H1 (cell line): ENCODE data around the gene TBX5. TPM values are rescaled to one million over a fixed set of nuclear protein-coding genes. Genes with fewer than 3 reads are reported as not detected.

Experiments
- CBX8 ChIP-seq: fragments of 300-800, 300-1000 bp; sonication (generic); IDR thresholded peaks from 2 replicates; pipeline ENCODE4 v1.7.1; 2016; ENCODE audit warnings: low read depth, low read length, borderline replicate concordance
- CHD1 ChIP-seq: IDR thresholded peaks from 2 replicates; pipeline ENCODE4 v1.6.1; 2012; ENCODE audit warnings: low read depth, low read length, improper control_type of control experiment
- POLR2A ChIP-seq, 2 experiments: IDR thresholded peaks; 1 replicate in 1 of 2; 2 replicates in 1 of 2; pipeline ENCODE4 v1.6.1; 2011; ENCODE audit warnings: low read depth in 2 of 2, low read length in 2 of 2, mild to moderate bottlenecking in 2 of 2; ENCODE audit errors: control extremely low read depth in 1 of 2
- polyA plus RNA-seq, 7 experiments: library from polyadenylated mRNA; depleted of rRNA in 3 of 7; stranded (reverse) in 5 of 7; unstranded in 2 of 7; fragments of >200 nt in 5 of 7; fragments of 200-250 nt in 2 of 7; gene quantifications; 1 replicate in 5 of 7; 2 replicates in 1 of 7; 4 replicates in 1 of 7; pipeline versions ENCODE4 v1.2.1 to v1.2.3, GENCODE V29; 2011 to 2013; ENCODE audit warnings: missing spikeins in 2 of 7, mixed read lengths in 2 of 7
- total RNA-seq: library from RNA; stranded (reverse); fragmentation: NEBNext Ultra II Directional; extraction: Animal tissue kit (Norgen Biotek cat#: 25700); gene quantifications from 2 replicates; pipeline ENCODE4 v1.2.1, GENCODE V29; 2021

TBX5 gene
- total and polyA plus RNA-seq, 2 of the 8 experiments (the other 6 are each of a cell fraction or from before 2014, with no cell fraction given): 0.05 TPM; not detected in 1

DNA sequence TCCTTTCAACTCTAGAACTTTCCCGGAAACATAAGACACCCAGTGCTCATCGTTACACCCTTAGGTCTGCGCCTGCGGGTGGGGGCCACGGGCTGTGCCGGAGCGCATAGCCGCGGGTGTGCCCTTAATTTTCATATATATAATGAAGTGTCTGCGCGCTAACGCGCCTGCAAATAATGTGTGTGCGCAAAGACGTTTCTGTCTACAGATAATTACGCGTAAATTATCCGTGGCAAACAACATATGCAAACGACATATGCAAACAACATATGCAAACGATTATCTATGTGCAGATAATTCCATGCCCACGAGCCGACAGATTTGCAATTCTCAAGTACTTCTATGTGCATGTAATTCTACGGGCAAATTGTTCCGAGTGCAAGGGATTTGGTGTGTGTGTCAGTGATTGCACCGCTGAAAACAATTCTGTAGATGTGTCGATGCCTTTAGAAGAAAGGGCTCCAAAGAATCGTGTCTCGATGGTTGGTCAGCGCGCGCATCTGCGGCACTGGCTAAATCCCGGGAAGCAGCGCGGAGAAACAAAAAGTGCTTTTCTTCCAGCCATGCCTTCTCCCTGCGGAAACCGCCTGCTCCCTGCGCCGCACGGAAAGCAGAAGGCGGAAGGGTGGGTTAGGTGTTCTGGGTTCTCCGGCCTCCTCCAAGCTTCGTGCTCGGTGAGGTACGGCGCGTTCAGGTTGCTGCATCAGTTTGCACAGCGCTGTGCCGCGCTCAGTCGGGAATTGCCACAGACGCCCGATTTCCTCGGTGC, 34.5 kb upstream of the TBX5 start (continued):
- peak; percentile 98 for TF ChIP-seq CBX8
- TF ChIP-seq CHD1: no peak
- no peak for TF ChIP-seq POLR2A (IDR thresholded peaks at IDR 0.05; ENCODE audit: control extremely low read depth in 1 of 2, low read depth in 2 of 2, low read length in 2 of 2)
- TF ChIP-seq, all 59 proteins: peak for 7
